Activated naive CD8-positive, alpha-beta T cell treated with anti-CD3 and anti-CD28 coated beads, Interleukin-2, amount 50 U/mL, for 16 hours (primary cell): ENCODE measurements around the gene LTB4R2.
A peak's percentile ranks its signal among the peaks of the same experiment; 100 is the strongest.

Experiments used
- DNase-seq: peaks from one replicate; pipeline ENCODE4 v3.0.0-alpha.2; 2020; ENCODE audit warnings: low read depth, low spot score

LTB4R2 gene

DNA sequence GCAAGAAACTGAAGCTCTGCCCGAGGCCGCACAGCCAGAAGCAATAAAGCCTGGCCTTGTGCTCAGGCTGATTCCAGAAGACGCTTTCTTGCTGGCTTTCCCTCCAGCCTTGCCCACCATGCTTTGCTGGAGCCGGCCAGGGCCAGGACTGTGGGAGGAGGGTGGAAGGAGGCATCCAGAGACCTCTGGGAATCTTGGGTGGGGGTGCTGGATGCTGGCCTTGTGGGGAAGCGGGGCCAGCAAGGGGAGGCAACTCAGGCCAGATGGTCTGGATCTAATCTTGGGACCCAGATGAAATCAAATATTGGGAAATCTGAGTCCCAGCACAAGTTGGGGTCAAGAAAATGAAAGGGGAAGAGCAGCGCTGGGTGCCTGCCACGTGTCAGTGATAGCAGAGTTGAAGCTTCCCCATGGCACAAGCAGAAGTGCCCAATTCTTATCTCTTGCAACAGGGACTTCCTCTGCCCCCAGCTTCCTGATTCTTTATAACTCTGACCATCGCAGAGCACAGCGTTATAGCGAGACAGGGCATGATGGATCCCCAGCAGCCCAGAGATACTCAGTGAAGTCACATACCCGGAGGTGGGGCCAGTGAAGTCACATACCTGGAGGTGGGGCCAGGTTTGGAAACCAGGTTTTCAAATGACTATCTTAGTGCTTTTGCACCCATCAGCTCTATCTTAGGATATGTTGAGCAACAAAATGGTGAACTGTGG, 32.2 kb upstream of the LTB4R2 start:
- no peak for DNase-seq

DNA sequence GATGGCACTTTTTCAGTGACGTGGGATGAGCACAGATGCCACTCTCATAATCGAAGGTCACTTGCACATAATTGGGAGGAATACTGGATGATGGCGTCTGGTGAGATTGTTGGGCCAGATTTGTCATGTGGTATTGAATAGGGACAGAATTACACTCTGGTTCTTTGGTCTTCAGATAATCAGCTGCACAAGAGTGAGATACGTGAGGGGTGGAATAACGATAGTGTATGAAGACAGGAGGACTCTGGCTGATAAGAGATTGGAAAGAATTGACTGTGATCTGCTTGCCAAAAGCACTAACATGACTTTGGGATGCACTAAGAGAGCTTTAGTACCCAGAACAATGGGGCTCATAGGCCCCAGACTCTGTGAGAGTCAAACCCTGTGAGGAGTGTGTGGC, 31.5 kb upstream of the LTB4R2 start:
- DNase-seq = no peak

DNA sequence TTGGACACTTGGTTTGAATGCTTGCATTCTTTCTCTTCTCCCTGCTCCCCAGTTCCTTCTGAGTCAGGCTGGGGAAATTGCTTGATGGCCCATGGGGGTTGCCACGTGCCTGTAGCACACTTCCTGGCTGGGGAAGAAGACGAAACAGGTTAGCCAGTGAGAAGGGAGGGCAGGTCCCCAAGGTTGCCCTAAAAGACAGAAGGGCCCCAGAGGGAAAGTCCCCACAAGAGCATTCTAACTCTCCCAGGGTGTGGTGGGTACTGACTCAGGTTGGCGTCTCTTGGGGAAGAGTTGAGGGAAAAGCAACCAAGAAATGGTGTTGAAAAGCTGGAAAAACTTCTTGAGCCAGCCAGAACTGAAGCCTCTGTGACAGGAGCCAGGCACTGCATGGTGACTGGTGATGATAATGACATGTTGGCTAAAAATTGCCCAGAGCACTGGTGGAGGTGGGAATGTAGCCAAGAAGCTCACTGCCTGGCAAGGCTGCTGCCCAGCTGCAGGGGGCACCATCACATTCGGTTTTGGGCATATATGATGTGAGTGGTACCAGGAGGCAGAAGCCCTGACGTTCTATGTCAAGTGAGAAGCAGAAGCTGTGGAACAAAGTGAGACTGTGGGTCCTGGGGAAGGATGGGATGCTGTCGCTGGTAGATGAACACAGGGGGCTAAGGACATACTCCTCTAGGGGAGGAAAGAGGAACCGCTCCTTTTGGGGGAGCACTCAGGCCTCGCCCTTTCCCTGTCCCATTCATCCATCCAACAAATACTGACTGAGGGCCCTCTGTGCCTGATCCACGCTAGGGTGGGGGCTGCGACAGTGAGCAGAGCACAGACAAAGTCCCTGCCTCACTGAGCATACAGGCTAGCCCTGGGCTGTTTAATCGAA, 30.4 kb upstream of the LTB4R2 start:
- DNase-seq = no peak

DNA sequence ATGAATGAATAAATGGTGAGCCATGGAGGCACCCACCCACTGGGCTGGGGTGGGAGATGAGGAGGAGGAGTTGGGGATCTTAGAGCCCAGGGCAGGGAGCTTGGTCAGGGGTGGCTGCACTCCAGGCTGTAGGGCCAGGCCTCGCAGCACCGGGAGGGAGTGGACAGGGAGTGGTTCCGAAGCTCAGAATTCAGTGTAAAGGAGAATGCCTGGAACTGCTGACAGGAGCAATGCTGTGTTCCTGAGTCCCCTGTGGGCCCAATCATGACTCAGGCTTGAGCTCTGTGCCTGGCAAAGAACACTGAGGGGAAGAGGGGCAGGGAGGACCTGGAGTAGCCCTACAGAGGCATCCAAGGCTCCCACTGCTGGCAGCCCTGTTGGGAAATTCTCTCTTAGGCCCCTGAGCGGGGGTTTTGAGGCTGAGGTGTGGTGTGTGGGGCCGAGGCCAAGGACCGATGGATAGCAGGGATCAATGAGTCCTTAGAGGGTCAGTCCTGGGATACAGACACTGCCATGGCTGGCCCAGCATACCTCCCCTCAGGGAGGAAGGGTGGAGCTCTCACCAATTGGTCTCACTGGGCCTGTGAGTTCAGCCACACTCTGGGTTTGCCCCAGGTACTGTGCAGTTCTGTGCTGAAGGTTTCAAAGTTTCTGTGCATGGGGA, 29.0 kb upstream of the LTB4R2 start:
- DNase-seq = no peak

DNA sequence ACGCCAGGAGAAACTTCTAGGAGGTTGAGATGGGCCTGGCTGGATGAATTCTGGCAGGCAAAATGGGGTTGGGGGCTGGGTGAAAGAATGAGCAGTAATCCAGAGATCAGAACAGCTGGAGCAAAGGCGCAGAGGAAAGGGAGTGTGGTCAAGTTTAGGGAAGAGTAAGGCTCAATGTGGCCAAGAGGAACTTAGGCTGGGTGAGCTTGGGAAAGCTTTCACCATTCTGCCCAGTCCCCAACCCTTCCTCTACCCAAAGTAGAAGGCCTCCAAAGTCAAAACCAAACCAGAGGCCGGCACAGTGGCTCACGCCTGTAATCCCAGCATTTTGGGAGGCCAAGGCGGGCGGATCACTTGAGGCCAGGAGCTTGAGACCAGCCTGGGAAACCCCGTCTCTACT, 28.3 kb upstream of the LTB4R2 start:
- no peak for DNase-seq

DNA sequence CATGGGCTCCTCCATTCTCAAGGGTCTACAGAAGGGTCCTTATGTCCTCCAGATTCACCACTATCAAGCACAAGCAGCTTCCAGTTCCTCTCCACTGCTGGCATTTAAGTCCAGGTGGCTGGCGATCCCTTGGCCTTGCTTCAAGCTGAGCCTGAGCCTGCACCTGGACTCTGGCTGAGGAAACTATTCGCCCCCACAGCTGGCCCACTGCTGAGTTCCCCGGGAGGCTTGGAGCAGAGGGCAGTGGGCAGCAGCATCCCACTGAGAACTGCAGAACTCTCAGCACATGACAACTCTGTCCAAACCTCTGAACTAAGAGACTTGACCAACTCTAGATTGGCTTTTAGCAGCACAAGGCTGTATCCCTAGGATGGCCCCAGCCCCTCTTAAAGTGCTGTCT, 27.2 kb upstream of the LTB4R2 start:
- no peak for DNase-seq

DNA sequence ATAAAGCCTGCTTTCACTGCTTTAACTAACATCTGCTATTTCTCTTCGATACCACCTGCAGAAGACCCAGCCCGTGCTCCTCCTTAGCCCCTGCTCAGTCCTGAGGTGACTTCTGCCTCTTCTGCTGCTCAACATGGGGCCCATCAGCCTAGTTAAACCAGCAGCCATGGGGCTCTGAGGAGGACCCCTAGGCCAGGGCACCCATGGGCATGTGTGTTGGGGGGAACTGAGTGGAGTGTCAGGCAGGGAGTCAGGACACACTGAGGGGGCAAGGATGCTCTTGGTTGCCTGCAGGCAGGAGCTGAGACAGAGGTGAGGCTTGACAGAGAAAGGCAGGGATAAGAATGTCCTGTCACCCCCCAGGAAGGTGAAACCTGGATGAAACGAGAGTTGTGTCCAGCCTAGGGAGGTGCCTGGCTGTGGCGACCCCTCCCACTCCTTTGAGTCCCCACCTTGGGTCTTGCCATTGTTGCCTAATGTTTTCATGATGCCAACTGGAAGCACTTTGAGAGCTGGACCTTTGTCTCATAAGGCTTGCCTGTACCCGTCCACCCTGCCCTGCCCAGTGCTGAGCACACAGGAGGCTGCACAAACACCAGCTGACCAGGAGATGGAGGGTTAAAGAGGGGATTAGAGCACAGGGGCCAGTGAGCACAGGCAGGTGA, 26.0 kb upstream of the LTB4R2 start:
- DNase-seq = no peak

DNA sequence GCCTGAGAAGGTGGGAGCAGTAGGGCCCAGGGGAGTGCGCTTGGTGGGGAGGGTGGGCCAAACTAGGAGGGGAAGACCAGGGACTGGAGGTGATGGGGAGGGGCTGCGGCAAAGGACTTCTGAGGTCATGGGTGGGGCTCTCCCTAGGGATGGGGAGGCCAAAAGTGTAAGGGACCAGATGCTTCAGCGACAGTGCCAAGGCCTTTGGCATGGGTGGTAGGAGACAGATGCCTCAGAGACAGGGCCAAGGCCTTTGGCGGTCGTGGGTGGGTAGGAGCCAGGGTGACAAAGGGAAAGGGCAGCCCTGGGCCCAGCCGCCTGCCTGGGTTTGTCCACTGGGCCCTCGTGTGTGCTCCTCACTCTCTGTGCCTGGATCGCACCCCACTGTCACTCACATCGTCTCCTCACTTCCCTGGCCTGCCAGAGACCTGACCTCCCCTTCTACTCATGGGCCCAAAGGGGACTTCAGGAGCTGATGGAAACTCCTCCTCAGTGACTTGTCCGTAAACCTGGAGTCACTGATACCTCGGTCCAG, 25.4 kb upstream of the LTB4R2 start:
- no peak for DNase-seq

DNA sequence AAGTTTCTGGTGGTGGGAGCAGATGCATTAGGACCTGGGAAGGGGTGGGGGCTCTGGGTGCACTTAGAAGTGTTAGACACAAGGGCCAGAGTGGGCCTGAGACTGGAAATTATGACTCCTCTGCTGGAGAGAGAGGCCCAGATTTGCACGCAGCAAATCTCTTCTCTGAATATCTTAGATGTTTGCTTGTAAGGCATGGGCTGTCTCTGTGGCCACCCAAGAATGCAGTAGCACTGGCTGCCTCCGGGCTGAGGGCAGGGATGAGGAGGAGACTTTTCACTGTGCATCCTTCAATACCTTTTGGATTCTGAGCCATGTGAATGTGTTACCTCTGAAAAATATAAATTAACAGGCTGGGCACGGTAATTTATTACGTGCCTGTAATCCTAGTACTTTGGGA, 24.6 kb upstream of the LTB4R2 start:
- no peak for DNase-seq

DNA sequence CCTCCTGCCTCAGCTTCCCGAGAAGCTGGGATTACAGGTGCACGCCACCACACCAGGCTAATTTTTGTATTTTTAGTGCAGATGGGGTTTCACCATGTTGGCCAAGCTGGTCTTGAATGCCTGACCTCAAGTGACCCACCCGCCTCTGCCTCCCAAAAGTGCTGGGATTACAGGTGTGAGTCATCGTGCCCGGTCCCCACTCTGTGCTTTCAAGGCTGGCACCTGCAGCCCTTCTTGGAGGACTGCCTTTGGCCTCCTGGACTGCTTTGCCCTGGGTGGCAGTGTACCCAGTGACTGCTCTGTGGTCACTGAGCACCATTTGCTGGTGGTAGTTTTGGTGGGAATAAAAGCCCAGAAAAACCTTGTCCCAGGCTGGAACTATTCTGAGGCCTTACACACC, 22.9 kb upstream of the LTB4R2 start:
- no peak for DNase-seq

DNA sequence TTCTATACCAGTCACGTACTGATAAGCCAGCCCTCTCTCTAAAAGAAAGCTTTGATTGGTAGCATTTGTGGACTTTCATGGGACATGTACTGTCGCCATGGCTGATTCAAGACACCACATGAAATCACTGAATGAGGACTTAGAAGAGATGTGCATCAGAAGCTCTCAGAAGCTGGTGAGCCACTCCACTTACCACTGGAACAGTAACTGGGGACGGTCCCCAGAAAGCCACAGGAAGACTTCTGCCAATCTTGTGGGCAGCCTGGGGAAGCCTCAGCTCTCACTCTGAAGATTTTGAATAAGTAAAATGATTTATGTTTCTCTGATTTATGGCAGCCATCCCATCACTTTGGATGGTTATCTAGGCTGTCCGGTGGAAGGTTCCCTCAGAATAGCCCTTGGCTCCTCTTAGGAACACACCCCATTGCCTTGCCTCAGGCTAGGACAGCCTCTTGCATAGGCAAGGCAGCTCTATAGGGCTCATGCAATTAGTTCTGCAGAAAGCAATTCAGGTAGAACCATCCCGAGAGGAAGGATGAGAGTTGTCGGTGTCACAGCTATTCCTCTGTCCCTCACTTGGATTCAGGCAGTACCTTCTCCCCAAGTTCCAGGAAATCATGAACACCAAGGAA, 20.2 kb upstream of the LTB4R2 start:
- DNase-seq = no peak

DNA sequence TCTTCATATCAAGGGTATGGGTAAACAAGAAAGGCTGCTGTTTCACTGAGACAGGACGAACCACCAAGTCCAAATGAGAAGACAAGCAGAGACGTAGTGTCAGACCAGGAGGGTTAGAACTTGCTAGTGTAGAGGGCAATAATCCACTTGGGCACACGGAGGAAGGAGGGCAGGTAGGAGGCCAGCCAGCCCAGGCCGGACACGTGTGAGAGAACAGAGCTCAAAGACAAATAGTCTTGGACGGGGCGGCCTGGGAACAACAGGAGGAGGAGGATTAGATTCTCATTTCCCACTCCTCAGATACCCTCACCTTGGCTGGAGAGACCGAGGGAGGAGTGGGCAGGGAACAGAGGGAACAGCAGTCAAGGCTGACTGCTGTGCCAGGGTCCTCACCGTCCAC, 19.2 kb upstream of the LTB4R2 start:
- DNase-seq = no peak

DNA sequence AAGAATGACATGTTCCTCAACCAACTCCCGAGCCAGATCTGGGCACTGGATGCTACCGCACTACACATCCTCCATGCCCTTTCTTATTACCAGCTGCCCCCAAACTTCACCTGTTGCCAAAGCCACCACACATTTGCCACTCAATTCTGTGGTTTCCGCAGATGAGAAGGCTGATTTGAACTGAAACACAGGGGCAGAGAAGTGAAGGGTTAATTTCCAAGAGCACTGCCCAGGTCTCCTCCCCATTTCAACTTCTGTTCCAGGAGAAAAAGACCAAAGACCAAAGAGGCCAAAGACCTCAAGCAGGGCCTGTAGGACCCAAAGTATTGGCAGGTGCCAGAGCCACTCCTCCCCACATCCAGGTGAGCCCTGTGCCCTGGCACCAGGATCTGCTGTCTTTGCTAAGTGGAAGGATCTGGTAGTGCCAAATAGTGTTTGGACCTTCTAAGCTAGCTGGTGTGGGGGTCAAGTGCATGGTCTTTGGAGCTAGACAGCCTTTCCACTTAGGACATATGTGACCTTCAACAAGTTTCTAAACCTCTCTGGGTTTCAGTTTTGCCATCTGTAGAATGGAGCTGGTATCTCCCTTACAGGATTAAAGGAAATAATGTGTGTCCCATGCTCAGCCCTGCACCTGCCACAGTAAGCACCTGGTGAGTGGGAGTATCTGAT, 18.4 kb upstream of the LTB4R2 start:
- no peak for DNase-seq

DNA sequence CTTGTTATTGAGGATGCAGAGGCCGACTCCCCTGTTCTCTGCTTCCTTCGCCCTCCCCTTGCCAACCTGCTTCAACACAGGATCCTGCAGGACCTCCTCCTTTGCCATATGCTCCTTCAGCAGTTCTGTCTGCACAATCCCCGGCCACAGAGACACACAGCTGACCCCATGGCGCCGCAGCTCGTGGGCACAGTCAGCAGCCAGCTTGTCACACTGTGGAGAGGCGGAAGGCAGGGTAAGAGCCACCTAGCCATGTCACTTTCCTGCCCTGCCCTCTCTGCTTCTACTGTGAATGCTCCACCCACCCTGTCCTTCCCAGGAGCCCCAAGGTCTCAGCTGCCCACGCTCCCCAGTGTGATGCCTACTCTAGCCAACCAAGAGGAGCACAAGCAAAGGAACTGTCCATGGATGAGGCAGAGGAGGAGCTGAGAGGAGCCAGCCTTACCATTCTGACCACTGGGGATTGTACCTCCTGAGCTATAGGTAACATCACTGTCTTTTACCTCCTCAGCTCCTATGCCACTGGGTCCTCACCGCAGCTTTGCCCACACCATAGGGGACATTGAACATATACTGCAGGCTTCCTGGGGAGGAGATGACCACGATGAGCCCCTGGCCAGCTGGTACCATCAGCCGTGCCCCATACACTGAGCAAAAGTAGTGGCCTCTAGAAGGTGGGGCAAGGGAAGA, 17.7 kb upstream of the LTB4R2 start:
- DNase-seq = no peak

DNA sequence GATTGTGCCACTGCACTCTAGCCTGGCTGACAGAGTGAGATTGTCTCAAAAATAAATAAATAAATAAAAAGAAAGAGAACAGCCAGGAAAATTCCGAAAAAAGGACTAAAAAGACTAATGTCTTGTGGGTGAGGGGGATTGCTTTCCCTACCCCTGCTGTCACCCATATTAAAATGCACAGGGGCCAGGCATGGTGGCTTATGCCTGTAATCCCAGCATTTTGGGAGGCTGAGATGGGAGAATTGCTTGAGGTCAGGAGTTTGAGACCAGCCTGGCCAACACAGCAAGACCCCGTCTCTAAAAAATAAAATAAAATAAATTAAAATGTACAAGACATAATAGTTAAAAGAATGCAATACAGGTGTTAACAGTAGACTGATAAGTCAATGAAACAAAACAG, 16.4 kb upstream of the LTB4R2 start:
- DNase-seq = no peak

DNA sequence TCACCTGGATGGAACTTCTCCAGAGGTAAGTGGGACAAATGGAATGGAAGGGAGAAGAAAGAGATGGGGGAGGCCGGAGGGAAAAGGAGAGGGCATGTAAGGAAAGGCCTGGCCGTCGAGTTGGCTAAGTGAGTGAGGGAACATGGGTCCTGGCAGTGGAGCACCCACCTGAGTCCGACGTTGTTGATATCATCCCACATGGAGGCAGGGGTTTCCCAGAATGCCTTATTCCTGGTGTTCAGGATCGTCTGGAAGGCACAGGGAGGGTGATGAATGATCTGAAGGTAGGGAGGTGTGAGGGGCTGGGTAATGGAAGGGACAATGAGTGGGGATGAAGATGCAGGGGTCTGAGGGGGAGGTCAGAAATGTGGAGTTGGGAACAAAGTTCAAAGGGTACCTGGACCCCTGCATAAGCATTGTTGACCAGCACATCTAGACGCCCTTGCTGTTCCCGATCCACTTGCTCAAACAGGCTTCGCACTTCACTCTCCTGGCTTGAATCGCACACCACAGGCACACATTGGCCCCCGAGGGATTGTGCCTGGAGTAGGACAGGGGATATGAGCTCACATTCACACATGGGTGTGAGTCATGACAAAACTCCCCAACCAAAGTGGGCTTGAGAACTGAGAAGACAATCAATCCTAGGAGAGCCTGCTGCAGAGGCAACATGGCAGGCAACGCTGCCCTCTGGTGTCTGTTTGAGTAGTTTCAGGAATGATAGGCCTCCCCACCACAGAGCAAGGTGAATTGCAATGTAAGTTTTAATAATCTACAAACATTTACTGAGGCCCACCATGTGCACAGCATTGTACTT, 13.4 kb upstream of the LTB4R2 start:
- peak; percentile 60 for DNase-seq

DNA sequence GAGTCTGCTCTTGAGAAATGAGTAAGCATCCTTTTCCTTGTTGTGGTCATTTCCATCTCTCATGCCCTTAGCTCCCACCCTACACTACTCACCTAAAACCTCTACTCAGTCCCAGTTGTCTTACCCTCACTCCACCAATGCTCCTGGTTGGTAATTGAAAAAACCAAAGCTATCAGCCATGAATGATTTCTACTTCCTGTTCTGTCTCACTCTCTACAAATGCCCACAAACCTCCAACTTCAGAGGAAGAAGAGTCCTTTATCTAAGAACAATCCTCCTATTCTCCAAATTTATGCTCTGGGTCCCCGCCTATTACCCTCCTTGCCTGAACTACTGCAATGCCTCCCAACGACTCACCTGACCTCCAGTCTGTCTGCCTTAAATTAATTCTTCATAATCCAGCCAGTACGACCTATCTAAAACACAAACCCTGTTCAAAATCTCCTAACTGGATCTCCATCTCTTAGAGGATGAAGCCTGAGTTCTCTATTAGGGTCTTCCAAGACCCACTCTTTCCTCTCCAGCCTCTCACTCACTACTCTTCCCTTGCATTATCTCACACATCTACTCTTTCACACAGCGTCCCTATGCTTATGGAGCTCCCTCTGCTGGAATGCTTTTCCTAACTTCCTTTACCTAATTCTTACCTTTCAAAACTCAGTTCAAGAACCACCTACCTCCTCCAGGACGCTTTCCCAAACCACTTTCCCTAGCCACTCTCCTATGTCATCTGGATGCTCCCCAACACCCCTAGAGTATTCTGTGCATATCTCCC, 12.6 kb upstream of the LTB4R2 start:
- DNase-seq = no peak

DNA sequence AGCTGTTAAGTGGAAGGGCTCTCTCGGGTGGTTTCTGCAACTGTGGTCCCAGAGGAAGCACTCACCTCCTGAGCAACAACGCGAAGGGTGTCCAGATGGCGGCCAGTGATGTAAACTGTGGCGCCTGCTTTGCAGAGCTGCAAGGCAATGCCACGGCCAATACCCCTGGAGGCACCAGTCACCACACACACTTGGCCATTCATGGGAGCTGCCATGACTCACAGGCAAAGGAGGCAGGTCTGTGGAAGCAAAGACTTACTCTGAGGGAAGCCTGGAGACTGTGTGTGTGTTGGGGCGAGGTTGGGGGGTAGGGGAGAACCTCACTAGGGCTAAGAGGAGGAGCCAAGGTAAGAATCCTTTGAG, 11.1 kb upstream of the LTB4R2 start:
- no peak for DNase-seq
